GM06990 (cell line): ENCODE measurements around the gene SLC6A3.

ENCODE experiments used
- DNase-seq: peaks from one replicate; pipeline ENCODE4 v3.0.0-alpha.2; 2011; ENCODE audit not compliant: insufficient read length; ENCODE audit errors: extremely low read depth
- H3K27me3 ChIP-seq: replicated peaks from 2 replicates; pipeline ENCODE4 v1.6.0; 2011; ENCODE audit warnings: low read length; ENCODE audit not compliant: control insufficient read depth, insufficient read depth
- H3K36me3 ChIP-seq: 2 replicates; pipeline ENCODE4 v1.5.1; 2011; ENCODE audit warnings: low read length; ENCODE audit not compliant: control insufficient read depth, insufficient read depth
- H3K4me3 ChIP-seq: replicated peaks from 2 replicates; pipeline ENCODE4 v1.5.1; 2011; ENCODE audit warnings: low read depth, mild to moderate bottlenecking, control low read depth, low read length
- TF ChIP-seq, protein P1 (sequence below): IDR thresholded peaks from 2 replicates; pipeline ENCODE4 v1.5.1; 2011; ENCODE audit warnings: low read length, control low read depth, mild to moderate bottlenecking, inconsistent platforms; ENCODE audit not compliant: insufficient read depth, poor library complexity, severe bottlenecking

SLC6A3 gene

DNA sequence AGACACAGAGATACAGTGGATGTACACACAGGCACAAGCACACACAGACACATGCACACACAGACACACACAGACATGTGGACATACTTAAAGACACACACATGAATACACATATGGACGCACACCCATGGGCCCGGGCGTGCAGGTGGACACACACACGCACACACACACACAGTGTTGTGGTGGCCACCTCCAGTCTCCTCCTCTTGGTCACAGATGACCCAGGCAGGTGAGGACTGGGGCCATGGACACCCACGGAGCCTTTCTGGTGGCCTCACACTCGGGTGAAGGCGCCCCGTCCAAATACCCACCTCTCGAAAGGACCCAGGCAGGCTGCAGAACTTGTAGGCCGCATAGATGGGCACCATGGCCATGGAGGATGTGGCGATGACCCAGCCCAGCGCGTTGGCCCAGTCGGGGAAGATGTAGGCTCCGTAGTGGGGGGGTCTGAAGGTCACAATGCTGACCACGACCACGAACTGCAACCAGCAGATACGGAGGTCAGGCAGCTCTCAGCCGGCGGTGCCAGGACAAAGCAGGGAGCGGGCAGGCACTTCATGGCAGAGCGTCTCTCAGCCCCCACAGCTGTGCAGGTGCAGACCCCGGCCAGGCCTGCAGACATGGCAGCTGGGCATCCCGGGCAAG is 42.5 kb downstream of the SLC6A3 start:
- Histone ChIP-seq H3K4me3 (no peak overlapping the region), H3K36me3 (no peaks in the 10 kb centered on the region), H3K27me3 (peaks cover 1% of the 10 kb centered on the region)
- DNase-seq, result no peak
- TF ChIP-seq, protein P1, sequence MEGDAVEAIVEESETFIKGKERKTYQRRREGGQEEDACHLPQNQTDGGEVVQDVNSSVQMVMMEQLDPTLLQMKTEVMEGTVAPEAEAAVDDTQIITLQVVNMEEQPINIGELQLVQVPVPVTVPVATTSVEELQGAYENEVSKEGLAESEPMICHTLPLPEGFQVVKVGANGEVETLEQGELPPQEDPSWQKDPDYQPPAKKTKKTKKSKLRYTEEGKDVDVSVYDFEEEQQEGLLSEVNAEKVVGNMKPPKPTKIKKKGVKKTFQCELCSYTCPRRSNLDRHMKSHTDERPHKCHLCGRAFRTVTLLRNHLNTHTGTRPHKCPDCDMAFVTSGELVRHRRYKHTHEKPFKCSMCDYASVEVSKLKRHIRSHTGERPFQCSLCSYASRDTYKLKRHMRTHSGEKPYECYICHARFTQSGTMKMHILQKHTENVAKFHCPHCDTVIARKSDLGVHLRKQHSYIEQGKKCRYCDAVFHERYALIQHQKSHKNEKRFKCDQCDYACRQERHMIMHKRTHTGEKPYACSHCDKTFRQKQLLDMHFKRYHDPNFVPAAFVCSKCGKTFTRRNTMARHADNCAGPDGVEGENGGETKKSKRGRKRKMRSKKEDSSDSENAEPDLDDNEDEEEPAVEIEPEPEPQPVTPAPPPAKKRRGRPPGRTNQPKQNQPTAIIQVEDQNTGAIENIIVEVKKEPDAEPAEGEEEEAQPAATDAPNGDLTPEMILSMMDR, result no peak

DNA sequence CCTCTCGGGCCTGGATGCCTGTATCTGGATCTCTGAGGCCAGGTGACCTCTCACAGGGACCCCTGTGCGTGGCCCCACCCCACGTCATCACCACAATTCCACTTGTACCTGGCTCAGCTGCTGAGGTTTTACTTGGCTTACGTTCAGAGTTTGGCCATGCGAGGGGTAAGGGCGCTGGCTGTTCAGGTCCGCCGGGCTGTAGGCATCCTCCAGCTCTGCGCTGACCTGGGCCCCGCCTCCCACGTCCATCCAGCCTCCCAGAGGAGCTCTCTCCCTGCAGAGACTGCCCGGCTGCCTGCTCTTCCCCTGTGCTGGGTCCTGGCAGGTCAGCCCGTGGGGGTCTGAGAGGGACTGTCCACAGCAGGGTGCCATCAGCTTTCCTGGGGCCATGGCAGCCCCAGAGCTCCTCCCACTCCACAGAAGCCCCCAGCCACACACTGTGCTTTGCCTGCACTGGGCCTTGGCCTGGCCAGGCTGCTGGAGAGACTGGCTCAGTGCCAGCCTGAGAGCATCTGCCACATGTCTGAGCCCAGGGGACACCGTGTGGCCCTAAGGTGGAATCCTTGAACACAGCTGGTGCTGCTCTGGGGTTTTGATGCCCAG is 43.6 kb downstream of the SLC6A3 start:
- TF ChIP-seq, protein P1, result no peak
- no peaks in the 10 kb centered on the region for H3K36me3 ChIP-seq
- H3K27me3 ChIP-seq, result peaks cover 1% of the 10 kb centered on the region
- DNase-seq, result no peak
- H3K4me3 ChIP-seq, result no peak overlapping the region

DNA sequence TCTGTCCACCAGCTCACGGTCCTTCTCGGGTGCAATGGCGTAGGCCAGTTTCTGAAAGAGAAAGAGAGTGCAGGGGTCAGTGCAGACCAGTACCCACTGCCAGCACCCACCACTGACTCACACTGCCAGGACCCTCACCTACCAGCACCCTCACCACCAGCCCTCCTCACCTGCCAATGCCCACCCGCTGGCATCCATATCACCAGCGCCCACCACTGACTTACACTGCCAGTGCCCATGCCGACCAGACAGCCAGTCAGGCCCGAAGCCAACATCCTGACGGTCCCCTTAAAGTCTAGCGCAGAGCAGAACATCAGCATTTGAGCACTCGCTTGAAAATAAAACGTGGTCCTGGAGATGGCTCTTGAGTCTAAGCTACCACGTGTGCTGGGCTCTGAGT is 44.3 kb downstream of the SLC6A3 start:
- TF ChIP-seq, protein P1, result no peak
- Histone ChIP-seq H3K4me3 (no peak overlapping the region), H3K27me3 (peaks cover 1% of the 10 kb centered on the region), H3K36me3 (no peaks in the 10 kb centered on the region)
- no peak for DNase-seq

DNA sequence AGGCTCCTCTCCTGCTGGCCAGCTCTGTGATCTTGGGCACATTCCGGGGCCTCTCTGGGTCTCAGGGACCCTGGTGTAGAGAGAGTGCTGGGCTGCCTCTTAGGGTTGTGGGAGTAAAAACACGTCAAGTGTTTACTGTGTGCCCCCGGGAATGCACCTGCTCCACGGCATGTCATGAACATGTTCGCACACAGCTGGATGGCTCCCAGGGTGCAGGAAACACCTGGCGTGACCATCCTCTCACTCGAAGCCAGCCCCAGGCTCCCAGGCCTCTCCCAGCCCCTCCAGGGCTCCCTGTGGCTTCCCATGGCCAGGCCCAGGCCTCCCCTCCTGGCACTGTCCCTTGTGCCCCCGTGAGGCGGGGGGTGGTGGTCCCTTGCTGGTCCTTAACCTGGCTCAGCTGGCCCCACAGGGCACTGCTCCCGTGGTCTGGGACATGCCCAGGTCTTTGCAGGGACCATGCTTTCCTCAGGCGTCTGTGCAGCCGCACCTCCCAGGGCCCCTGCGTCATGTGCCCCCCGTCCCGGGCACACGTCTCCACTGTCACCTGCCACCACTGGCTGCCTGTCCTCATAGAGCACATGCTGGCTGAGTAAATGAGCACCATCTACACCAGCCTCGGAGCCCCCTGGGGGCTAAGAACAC is 44.9 kb downstream of the SLC6A3 start:
- H3K27me3 ChIP-seq, result peaks cover 1% of the 10 kb centered on the region

DNA sequence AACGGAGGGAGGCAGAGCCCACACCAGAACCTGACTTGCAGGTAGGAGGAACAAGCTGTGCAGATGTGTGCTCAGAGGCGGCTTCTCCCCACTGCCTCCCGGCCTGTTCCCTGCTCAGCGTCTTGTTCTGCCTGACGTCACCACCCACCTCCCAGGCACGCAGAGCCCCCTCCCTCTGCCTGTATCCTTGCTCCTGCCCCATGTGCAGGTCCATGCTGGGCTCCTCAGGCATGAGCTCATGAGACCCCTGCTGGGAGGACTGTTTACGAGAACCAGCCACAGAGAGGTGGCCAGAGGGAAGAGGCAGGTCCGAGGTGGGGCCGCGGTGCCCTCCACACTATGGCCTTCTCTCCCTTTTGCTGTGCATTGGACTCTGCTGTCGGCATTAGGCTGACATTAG is 45.5 kb downstream of the SLC6A3 start:
- TF ChIP-seq, protein P1, result no peak
- Histone ChIP-seq H3K36me3 (no peaks in the 10 kb centered on the region), H3K27me3 (peaks cover 1% of the 10 kb centered on the region), H3K4me3 (no peak overlapping the region)
- no peak for DNase-seq

More for the DNA sequence above, 44.9 kb downstream of the SLC6A3 start:
- no peaks in the 10 kb centered on the region for H3K36me3 ChIP-seq
- no peak for DNase-seq
- H3K4me3 ChIP-seq, result no peak overlapping the region
- TF ChIP-seq, protein P1, result no peak
